Thyroid gland (tissue), 4 donors: Measurements from ENCODE around the gene LIMCH1.

ENCODE experiments used
- POLR2A ChIP-seq, 2 donors: fragments of 450-650 bp; IDR thresholded peaks; one replicate each; pipeline ENCODE4 v1.6.1; 2017; ENCODE audit warnings: antibody characterized with exemption in 2 of 2, mild to moderate bottlenecking in 2 of 2, moderate library complexity in 1 of 2
- TF ChIP-seq, protein P1 (sequence below), 6 experiments: fragments of 200-600 bp in 3 of 6; fragments of 450-650 bp in 3 of 6; sonication (generic) in 3 of 6; IDR thresholded peaks; one replicate each; pipeline ENCODE4 v1.5.1; 2016 to 2019; ENCODE audit warnings: antibody characterized with exemption in 6 of 6, mild to moderate bottlenecking in 2 of 6, inconsistent platforms in 1 of 6, moderate library complexity in 1 of 6

GRCh38 chr4:41556526-41556925 is 18.6 kb downstream of the LIMCH1 start:
- TF ChIP-seq, protein P1, sequence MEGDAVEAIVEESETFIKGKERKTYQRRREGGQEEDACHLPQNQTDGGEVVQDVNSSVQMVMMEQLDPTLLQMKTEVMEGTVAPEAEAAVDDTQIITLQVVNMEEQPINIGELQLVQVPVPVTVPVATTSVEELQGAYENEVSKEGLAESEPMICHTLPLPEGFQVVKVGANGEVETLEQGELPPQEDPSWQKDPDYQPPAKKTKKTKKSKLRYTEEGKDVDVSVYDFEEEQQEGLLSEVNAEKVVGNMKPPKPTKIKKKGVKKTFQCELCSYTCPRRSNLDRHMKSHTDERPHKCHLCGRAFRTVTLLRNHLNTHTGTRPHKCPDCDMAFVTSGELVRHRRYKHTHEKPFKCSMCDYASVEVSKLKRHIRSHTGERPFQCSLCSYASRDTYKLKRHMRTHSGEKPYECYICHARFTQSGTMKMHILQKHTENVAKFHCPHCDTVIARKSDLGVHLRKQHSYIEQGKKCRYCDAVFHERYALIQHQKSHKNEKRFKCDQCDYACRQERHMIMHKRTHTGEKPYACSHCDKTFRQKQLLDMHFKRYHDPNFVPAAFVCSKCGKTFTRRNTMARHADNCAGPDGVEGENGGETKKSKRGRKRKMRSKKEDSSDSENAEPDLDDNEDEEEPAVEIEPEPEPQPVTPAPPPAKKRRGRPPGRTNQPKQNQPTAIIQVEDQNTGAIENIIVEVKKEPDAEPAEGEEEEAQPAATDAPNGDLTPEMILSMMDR (IDR thresholded peaks at IDR 0.05), result no peak
- TF ChIP-seq POLR2A (IDR thresholded peaks at IDR 0.05), result no peak
